GM12873 (cell line): ENCODE results near the gene POPDC3.

Source experiments
- TF ChIP-seq, protein P1 (sequence below): IDR thresholded peaks from 2 replicates; pipeline ENCODE4 v1.5.1; 2012; ENCODE audit warnings: low read depth, mild to moderate bottlenecking, moderate library complexity, low read length, control low read depth; ENCODE audit not compliant: insufficient read depth; ENCODE audit errors: missing control alignments

Gene POPDC3

GRCh38 chr6:105163183-105163582 is 16.6 kb downstream of the POPDC3 start:
- TF ChIP-seq, protein P1, sequence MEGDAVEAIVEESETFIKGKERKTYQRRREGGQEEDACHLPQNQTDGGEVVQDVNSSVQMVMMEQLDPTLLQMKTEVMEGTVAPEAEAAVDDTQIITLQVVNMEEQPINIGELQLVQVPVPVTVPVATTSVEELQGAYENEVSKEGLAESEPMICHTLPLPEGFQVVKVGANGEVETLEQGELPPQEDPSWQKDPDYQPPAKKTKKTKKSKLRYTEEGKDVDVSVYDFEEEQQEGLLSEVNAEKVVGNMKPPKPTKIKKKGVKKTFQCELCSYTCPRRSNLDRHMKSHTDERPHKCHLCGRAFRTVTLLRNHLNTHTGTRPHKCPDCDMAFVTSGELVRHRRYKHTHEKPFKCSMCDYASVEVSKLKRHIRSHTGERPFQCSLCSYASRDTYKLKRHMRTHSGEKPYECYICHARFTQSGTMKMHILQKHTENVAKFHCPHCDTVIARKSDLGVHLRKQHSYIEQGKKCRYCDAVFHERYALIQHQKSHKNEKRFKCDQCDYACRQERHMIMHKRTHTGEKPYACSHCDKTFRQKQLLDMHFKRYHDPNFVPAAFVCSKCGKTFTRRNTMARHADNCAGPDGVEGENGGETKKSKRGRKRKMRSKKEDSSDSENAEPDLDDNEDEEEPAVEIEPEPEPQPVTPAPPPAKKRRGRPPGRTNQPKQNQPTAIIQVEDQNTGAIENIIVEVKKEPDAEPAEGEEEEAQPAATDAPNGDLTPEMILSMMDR = no peak

DNA sequence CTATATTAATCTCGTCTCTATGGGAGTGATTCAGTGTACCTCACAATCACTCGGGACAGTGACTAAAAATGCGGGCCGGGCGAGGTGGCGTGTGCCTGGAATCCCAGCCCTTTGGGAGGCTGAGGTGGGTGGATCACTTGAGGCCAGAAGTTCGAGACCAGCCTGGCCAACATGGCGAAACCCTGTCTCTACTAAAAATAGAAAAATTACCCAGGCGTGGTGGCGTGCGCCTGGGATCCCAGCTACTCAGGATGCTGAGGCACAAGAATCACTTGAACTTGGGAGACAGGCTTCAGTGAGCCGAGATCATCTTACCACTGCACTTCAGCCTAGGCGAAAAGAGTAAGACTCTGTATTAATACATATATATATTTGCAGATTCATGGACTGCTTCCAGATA is 17.4 kb downstream of the POPDC3 start:
- TF ChIP-seq, protein P1 = no peak

GRCh38 chr6:105161421-105161820 is 18.4 kb downstream of the POPDC3 start:
- TF ChIP-seq, protein P1 = no peak

- TF ChIP-seq, protein P1 = no peak
These were observed 26.1 kb downstream of the POPDC3 start for GRCh38 chr6:105153676-105154075.

GRCh38 chr6:105152880-105153279 is 26.9 kb downstream of the POPDC3 start:
- TF ChIP-seq, protein P1 = no peak

GRCh38 chr6:105151644-105152043 is 28.2 kb downstream of the POPDC3 start:
- TF ChIP-seq, protein P1 = no peak

- TF ChIP-seq, protein P1 = no peak
These were observed 41.7 kb downstream of the POPDC3 start for GRCh38 chr6:105138141-105138540.

DNA sequence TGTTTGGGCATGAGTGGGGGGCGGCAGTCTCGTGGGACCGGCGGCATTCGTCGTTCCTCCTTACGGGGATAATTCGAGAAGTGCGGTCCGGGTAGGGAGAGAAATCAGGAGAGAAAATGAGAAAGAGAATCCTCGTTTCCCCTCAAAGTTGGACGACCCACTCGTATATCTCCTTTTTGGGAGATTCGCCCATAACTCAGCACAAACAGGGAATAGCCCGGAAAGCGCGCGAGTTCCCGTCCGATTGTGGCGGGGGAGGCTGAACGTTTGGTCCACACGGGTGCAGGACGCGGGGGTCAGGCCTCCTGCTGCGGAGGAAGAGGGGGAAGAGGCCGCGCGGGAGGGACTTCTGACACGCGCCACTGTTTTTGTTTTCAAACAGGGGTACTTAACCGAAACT is 42.4 kb downstream of the POPDC3 start:
- TF ChIP-seq, protein P1 = no peak
